Activated CD4-positive, alpha-beta T cell treated with anti-CD3 and anti-CD28 coated beads, Interleukin-2, amount 10 ng/mL, durations not matched to agents 24 days and 14 days (primary cell): ENCODE data around the gene TSKU. TPM values are rescaled to one million over a fixed set of nuclear protein-coding genes. Genes with fewer than 3 reads are reported as not detected.

Experiments
- DNase-seq: peaks from one replicate; pipeline ENCODE4 v3.0.0; 2022
- H3K27ac Mint-ChIP-seq: one replicate; pipeline ENCODE4 v1.8.0; 2022; ENCODE audit warnings: mild to moderate bottlenecking, mixed read lengths
- H3K27me3 Mint-ChIP-seq: one replicate; pipeline ENCODE4 v1.8.0; 2022; ENCODE audit warnings: mixed read lengths
- H3K36me3 Mint-ChIP-seq: one replicate; pipeline ENCODE4 v1.8.0; 2022; ENCODE audit warnings: low read depth, mild to moderate bottlenecking, mixed read lengths
- H3K4me1 Mint-ChIP-seq: one replicate; pipeline ENCODE4 v1.8.0; 2021; ENCODE audit warnings: mixed read lengths
- H3K4me3 Mint-ChIP-seq: one replicate; pipeline ENCODE4 v1.8.0; 2022; ENCODE audit warnings: mild to moderate bottlenecking, moderate library complexity, mixed read lengths
- H3K9me3 Mint-ChIP-seq: one replicate; pipeline ENCODE4 v1.8.0; 2021; ENCODE audit warnings: mixed read lengths
- intact Hi-C: fragments of 100-400 bp; cut with micrococcal nuclease; formaldehyde crosslinking; loops from one replicate; pipeline ENCODE4 v1.15.1; 2023
- total RNA-seq: library from RNA; stranded (reverse); gene quantifications from 2 replicates; pipeline ENCODE4 v1.2.3, GENCODE V29; 2022

Gene TSKU
- total RNA-seq, 1 donor from 2014 or later, result 5.2 TPM

DNA sequence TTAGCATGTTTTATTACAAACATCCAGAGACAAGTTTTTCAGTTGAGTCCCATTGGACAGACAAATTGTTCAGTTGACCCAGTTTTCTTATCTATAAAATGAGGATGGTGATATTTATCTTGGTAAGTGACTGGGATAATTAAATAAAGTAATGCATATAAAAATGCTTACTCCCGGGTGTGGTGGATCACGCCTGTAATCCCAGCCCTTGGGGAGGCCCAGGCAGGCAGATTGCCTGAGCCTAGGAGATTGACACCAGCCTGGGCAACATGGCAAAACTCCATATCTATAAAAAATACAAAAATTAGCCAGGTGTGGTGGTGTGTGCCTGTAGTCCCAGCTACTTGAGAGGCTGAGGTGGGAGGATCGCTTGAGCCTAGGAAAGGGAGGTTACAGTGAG is 61.9 kb downstream of the TSKU start:
- H3K27me3 Mint-ChIP-seq, result peaks cover 33% of the 10 kb centered on the region
- intact Hi-C loops, result no loop called here
- no peak for DNase-seq
- H3K9me3 Mint-ChIP-seq, result no peaks in the 10 kb centered on the region
- H3K36me3 Mint-ChIP-seq, result no peaks in the 10 kb centered on the region
- no peaks in the 10 kb centered on the region for H3K4me1 Mint-ChIP-seq
- H3K27ac Mint-ChIP-seq, result no peak overlapping the region
- no peak overlapping the region for H3K4me3 Mint-ChIP-seq

DNA sequence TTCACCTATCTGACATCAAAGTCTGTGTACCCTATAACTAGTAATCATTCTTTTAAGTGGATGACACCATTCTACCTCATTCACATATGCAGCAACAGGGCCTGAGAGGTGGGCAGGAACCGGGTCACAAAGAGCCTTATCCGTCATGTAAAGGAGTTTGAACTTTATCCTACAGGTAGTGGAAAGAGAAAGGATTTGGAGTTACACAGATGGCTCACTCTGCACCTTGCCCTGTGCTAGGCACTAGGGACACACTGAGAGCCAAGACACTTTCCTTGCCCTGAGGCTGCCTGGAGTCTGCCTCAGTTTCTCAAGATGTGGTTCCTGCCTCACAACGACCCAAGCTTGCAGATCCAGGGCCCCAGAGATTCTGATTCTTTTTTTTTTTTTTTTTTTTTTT is 63.3 kb downstream of the TSKU start:
- H3K36me3 Mint-ChIP-seq, result no peaks in the 10 kb centered on the region
- H3K27me3 Mint-ChIP-seq, result peaks cover 28% of the 10 kb centered on the region
- intact Hi-C loops, result no loop called here

More for the DNA sequence above, 63.3 kb downstream of the TSKU start:
- Mint-ChIP-seq H3K4me3 (no peak overlapping the region), H3K9me3 (no peaks in the 10 kb centered on the region), H3K4me1 (no peaks in the 10 kb centered on the region), H3K27ac (no peak overlapping the region)
- no peak for DNase-seq

Other genes with a start within 250 kb of the TSKU start
- 6.6 and 8.6 TPM in 2 replicates for gene LRRC32, start 112.6 kb upstream of the TSKU start, total RNA-seq
- 12.5 and 13.8 TPM in 2 replicates for gene ACER3, start 77.6 kb downstream of the TSKU start, total RNA-seq